Daoy (cell line): Measurements from ENCODE around the gene ALOX5AP. TPM values are rescaled to one million over a fixed set of nuclear protein-coding genes. Genes with fewer than 3 reads are reported as not detected.

Experiments
- DNase-seq: peaks from one replicate; pipeline ENCODE4 v3.0.0-alpha.2; 2015; ENCODE audit warnings: low read depth
- total RNA-seq: library from RNA; depleted of rRNA; stranded (reverse); fragments of >200 nt; shearing (Covaris generic); gene quantifications from 2 replicates; pipeline ENCODE4 v1.2.3, GENCODE V29; 2014; rRNA removed

Gene ALOX5AP
- 2.3 and 6.2 TPM in 2 replicates for total RNA-seq

DNA sequence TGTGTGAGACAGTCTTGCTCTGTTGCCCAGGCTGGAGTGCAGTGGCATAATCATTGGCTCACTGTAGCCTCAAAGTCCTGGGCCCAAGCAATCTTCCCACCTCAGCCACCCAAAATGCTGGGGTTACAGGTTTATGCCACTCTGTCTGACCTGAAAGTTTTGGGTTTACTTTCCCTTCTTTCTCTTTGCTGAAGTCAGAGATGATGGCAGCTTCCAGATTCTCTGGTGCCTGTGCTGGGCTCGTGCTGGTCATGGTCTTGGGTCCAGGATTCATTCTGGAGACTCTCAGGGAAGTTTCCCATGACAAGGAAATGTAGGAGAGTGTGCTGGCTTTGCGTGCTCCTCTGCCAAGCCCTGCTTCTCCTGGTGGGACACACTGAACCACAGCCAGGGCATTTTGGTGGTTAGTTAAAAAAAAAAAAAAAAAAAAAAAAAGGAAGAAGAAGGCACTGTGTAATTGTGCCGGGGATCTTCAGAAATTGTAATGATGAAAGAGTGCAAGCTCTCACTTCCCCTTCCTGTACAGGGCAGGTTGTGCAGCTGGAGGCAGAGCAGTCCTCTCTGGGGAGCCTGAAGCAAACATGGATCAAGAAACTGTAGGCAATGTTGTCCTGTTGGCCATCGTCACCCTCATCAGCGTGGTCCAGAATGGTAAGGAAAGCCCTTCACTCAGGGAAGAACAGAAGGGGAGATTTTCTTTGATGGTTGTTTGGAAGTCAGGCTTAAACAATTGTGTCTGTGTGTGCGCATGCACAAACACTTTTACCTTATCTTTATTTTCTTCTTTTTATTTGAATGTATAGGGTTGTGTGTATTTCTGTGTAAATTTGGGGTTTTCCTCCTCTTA, at the start of gene ALOX5AP:
TSS of gene ALOX5AP (plus strand) at position 519 of the 847 bp plus-strand sequence. CDS start at position 582, 63 bp downstream.
- no peak for DNase-seq

GRCh38 chr13:30685987-30686386, 49.4 kb upstream of the ALOX5AP start:
- DNase-seq = no peak

GRCh38 chr13:30687601-30688000, 47.7 kb upstream of the ALOX5AP start:
- DNase-seq = no peak

- DNase-seq = no peak
Measured at GRCh38 chr13:30689752-30690151, 45.6 kb upstream of the ALOX5AP start.

GRCh38 chr13:30690282-30691188, 44.8 kb upstream of the ALOX5AP start:
- DNase-seq = peak; percentile 88

GRCh38 chr13:30692113-30692512, 43.2 kb upstream of the ALOX5AP start:
- no peak for DNase-seq

DNA sequence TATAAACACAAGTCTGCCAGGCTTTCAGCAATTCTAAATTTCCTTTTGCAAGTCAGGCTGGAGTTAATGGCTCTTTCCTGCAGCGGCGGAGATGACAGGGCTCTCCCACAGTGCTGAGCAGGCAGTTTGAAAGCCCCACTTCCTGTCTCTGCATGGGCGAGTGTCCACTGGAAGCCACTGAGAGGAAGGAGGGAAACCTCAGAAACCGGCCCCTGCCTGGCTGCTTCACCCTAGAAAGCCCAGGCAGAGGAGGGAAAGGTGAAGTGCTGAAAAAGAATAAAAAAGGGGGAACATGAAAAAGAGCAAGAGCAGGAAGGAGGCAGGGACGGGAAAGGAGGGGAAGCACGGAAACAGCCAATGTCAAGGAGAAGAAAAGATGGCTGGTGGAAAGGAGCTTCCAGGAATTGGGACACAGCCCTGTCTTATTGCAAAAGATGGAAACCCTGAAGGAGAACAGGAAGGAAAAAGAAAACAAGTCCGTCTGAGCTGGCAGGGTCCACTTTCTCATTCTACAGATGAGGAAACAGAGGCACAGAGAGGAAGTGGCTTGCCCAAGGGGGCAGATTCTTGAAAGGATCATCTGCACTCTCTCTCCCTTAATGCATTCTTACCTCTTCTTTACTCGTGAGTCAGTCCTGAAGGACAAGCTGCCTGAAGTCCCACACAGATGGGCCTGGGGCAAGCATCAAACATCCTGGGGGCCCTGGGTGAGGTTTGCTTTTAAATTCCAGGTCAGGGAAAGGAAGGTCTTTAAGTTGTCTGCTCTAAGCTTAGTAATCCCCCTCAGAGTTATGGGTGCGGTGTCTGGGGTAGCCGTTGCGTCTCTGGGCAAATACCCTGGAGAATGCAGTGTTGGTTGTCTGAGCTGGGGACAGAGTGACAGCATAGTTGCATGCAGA, 38.8 kb upstream of the ALOX5AP start:
- peak; percentile 50 for DNase-seq

- no peak for DNase-seq
Measured at GRCh38 chr13:30697177-30697953, 38.0 kb upstream of the ALOX5AP start.

GRCh38 chr13:30697996-30698401, 37.3 kb upstream of the ALOX5AP start:
- DNase-seq = no peak

GRCh38 chr13:30698488-30699005, 36.8 kb upstream of the ALOX5AP start:
- DNase-seq = no peak

GRCh38 chr13:30700364-30700763, 35.0 kb upstream of the ALOX5AP start:
- DNase-seq = no peak

DNA sequence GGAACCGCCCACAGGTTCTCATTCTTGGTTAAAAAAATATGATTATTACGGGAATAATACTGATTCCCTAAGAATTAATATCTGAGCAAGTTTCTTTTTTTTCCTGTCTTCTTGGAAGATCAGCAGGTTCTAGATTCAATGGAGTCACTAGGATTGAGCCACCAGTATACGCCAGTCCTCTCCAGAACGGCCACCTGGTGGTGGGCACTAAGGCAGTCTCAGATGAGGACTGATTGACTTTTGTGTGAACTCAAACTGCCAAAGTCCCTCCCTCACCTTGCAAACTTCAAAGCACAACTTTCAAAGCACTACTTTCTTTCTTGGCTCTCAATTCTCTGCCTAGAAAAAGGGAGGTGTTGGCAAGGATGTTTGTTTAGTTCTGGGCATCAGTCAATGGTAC, 33.3 kb upstream of the ALOX5AP start:
- no peak for DNase-seq

GRCh38 chr13:30704596-30704995, 30.7 kb upstream of the ALOX5AP start:
- DNase-seq = no peak

GRCh38 chr13:30705680-30706079, 29.7 kb upstream of the ALOX5AP start:
- no peak for DNase-seq

DNA sequence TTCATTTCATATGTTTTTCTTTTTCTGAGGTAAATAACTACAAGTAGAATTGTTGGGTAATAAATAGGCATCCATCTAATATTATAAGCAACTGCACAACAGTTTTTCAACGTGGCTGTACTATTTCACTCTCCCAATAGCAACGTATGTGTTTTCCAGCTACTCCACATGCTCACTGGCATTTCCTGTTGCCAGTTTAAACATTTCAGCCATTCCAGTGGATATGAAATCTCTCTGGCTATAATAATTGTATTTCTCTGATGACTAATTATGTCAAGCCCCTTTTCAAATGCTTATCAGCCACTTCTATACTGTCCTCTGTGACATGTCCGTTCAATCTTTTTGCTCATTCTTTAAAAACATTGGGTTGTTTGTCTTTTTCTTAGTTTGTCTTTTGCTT, 26.8 kb upstream of the ALOX5AP start:
- no peak for DNase-seq

DNA sequence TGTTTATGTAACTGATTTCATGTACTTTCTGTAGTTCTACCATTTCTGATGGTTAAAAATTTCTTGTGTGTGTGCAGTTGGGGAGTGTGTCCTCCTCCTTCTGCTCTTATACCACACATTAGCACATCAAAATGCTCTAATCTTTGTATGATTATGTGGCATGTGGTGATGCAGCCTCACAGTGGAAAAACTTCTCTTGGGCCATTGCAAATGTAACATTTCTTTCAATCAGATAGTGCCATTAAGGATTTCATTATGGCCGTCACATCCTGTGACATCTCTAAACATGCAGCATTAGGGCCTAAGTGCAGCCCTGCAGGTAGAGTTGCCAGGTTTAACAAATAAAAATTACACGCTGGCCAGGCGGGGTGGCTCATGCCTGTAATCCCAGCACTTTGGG, 24.9 kb upstream of the ALOX5AP start:
- no peak for DNase-seq

- DNase-seq = no peak
Measured at GRCh38 chr13:30711375-30711774, 24.0 kb upstream of the ALOX5AP start.

DNA sequence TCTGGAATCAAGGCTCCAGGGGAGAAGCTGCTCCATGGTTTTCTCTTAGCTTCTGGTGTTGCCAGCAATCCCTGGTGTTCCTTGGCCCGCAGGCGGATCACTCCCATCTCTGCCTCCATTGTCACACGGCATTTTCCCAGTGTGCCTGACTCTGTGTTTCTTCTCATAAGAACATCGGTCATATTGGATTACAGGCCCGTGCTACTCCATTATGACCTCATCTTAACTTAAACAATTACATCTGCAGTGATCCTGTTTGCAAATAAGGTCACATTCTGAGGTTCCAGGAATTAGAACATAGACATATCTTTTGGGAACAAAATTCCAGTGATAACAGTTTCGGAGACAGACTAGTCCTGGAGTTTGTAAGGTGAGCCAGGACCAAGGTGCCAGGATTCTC, 23.5 kb upstream of the ALOX5AP start:
- no peak for DNase-seq

- DNase-seq = no peak
Measured at GRCh38 chr13:30712536-30713532, 22.5 kb upstream of the ALOX5AP start.
